MM.1S (cell line): ENCODE results near the gene INTS7.
"Not testable (repeated sequence)": the region's sequence is repeated elsewhere in the genome, so short reads cannot be mapped to it uniquely, and the experiment has no call there.

Experiments used
- DNase-seq: peaks from one replicate; pipeline ENCODE4 v3.0.0-alpha.2; 2015
- H2AFZ ChIP-seq: fragments of 300-600 bp; sonication (generic); 2 replicates; pipeline ENCODE4 v1.6.0; 2016; ENCODE audit warnings: antibody characterized with exemption, low read length
- H3F3A ChIP-seq: fragments of 300-600 bp; sonication (generic); 2 replicates; pipeline ENCODE4 v1.6.1; 2016; ENCODE audit warnings: mild to moderate bottlenecking, antibody characterized with exemption, low read length, moderate library complexity, mixed read lengths; ENCODE audit not compliant: insufficient read depth
- H3K27ac ChIP-seq: fragments of 300-600 bp; sonication (generic); 2 replicates; pipeline ENCODE4 v1.5.1; 2016; ENCODE audit warnings: mild to moderate bottlenecking, low read length
- H3K27me3 ChIP-seq: fragments of 300-600 bp; sonication (generic); replicated peaks from 2 replicates; pipeline ENCODE4 v1.6.0; 2016; ENCODE audit warnings: low read length; ENCODE audit not compliant: insufficient read depth
- H3K36me3 ChIP-seq: fragments of 300-600 bp; sonication (generic); replicated peaks from 2 replicates; pipeline ENCODE4 v1.6.1; 2016; ENCODE audit warnings: mild to moderate bottlenecking, low read length, mixed read lengths; ENCODE audit not compliant: insufficient read depth
- H3K4me1 ChIP-seq: fragments of 300-600 bp; sonication (generic); 2 replicates; pipeline ENCODE4 v1.6.1; 2016; ENCODE audit warnings: low read length, mixed read lengths
- H3K4me2 ChIP-seq: fragments of 300-600 bp; sonication (generic); 2 replicates; pipeline ENCODE4 v1.6.0; 2016; ENCODE audit warnings: low read depth, low read length
- H3K4me3 ChIP-seq: fragments of 300-600 bp; sonication (generic); 2 replicates; pipeline ENCODE4 v1.5.1; 2016; ENCODE audit warnings: low read length, mixed read lengths
- H3K79me2 ChIP-seq: fragments of 300-600 bp; sonication (generic); 2 replicates; pipeline ENCODE4 v1.6.1; 2016; ENCODE audit warnings: mixed run types, low read length, mixed read lengths
- H3K9ac ChIP-seq: fragments of 300-600 bp; sonication (generic); 2 replicates; pipeline ENCODE4 v1.6.1; 2016; ENCODE audit warnings: low read length, mixed read lengths
- H3K9me2 ChIP-seq: fragments of 300-600 bp; sonication (generic); replicated peaks from 2 replicates; pipeline ENCODE4 v1.6.1; 2016; ENCODE audit warnings: mild to moderate bottlenecking, low read length, mixed read lengths; ENCODE audit not compliant: insufficient read depth
- H3K9me3 ChIP-seq: fragments of 300-600 bp; sonication (generic); replicated peaks from 2 replicates; pipeline ENCODE4 v1.6.1; 2016; ENCODE audit warnings: mild to moderate bottlenecking, low read length, mixed read lengths; ENCODE audit not compliant: insufficient read depth
- H4K20me1 ChIP-seq: fragments of 300-600 bp; sonication (generic); 2 replicates; pipeline ENCODE4 v1.6.1; 2016; ENCODE audit warnings: mild to moderate bottlenecking, low read length, moderate library complexity, mixed read lengths; ENCODE audit not compliant: insufficient read depth
- CTCF ChIP-seq: fragments of 300-600 bp; sonication (generic); IDR thresholded peaks from 2 replicates; pipeline ENCODE4 v1.5.1; 2016; ENCODE audit warnings: antibody characterized with exemption, low read length, mixed read lengths
- EZH2 ChIP-seq: fragments of 300-600 bp; sonication (generic); optimal IDR thresholded peaks from 2 replicates; pipeline ENCODE3; 2017; ENCODE audit warnings: low read depth, mild to moderate bottlenecking, antibody characterized with exemption, low read length, mixed read lengths
- EZH2phosphoT487 ChIP-seq: fragments of 300-600 bp; sonication (generic); IDR thresholded peaks from 2 replicates; pipeline ENCODE4 v1.6.1; 2018; ENCODE audit warnings: antibody characterized with exemption, low read length

INTS7 gene

GRCh38 chr1:212004895-212005608, 30.3 kb downstream of the INTS7 start:
- Histone ChIP-seq H3K9ac (no peak overlapping the region), H3K27ac (no peak overlapping the region), H4K20me1 (no peaks in the 10 kb centered on the region; the same call in 1 of the 2 replicates), H3K27me3 (no peaks in the 10 kb centered on the region), H3K36me3 (peaks cover 7% of the 10 kb centered on the region; the same call in 1 of the 2 replicates), H2AFZ (no peak overlapping the region), H3F3A (no peaks in the 10 kb centered on the region), H3K9me2 (no peaks in the 10 kb centered on the region), H3K4me2 (no peak overlapping the region), H3K4me3 (no peak overlapping the region), H3K79me2 (peaks cover 18% of the 10 kb centered on the region; the same call in 1 of the 2 replicates), H3K9me3 (no peaks in the 10 kb centered on the region), H3K4me1 (no peaks in the 10 kb centered on the region)
- TF ChIP-seq CTCF: no peak
- no peak for TF ChIP-seq EZH2
- no peak for TF ChIP-seq EZH2phosphoT487
- no peak for DNase-seq

- H2AFZ ChIP-seq: no peak overlapping the region
- H3K9me2 ChIP-seq: no peaks in the 10 kb centered on the region
- H3K9me3 ChIP-seq: no peaks in the 10 kb centered on the region
- no peak overlapping the region for H3K27ac ChIP-seq
- no peaks in the 10 kb centered on the region; the same call in 1 of the 2 replicates for H4K20me1 ChIP-seq
- TF ChIP-seq CTCF (no peak), EZH2phosphoT487 (no peak), EZH2 (no peak)
- no peaks in the 10 kb centered on the region for H3K4me1 ChIP-seq
- no peaks in the 10 kb centered on the region for H3F3A ChIP-seq
- H3K4me2 ChIP-seq: no peak overlapping the region
- H3K4me3 ChIP-seq: no peak overlapping the region
- DNase-seq: no peak
- H3K9ac ChIP-seq: no peak overlapping the region
- no peaks in the 10 kb centered on the region for H3K27me3 ChIP-seq
- H3K79me2 ChIP-seq: peaks cover 26% of the 10 kb centered on the region; the same call in 1 of the 2 replicates
- H3K36me3 ChIP-seq: peaks cover 4% of the 10 kb centered on the region; the same call in 1 of the 2 replicates
Observed at GRCh38 chr1:212002536-212002935, 32.8 kb downstream of the INTS7 start.

- not testable (repeated sequence) for H3F3A ChIP-seq, H3K36me3 ChIP-seq, H3K27ac ChIP-seq, H3K4me3 ChIP-seq, H3K4me2 ChIP-seq, H3K9ac ChIP-seq, H4K20me1 ChIP-seq, H3K4me1 ChIP-seq, H3K9me3 ChIP-seq, DNase-seq, H3K27me3 ChIP-seq, H3K9me2 ChIP-seq, H2AFZ ChIP-seq
- peaks cover 36% of the 10 kb centered on the region for H3K79me2 ChIP-seq
Observed at GRCh38 chr1:211997426-211997825, 37.9 kb downstream of the INTS7 start.

GRCh38 chr1:211991695-211992094, 43.7 kb downstream of the INTS7 start:
- H3K9ac ChIP-seq: no peak overlapping the region

More at GRCh38 chr1:211991695-211992094, 43.7 kb downstream of the INTS7 start:
- Histone ChIP-seq H3F3A (no peaks in the 10 kb centered on the region), H3K9me2 (no peaks in the 10 kb centered on the region), H3K4me3 (no peak overlapping the region), H3K4me2 (no peak overlapping the region), H2AFZ (no peak overlapping the region), H3K9me3 (no peaks in the 10 kb centered on the region), H4K20me1 (no peaks in the 10 kb centered on the region; the same call in 1 of the 2 replicates), H3K79me2 (peaks cover 21% of the 10 kb centered on the region), H3K4me1 (no peaks in the 10 kb centered on the region), H3K27ac (no peak overlapping the region), H3K27me3 (no peaks in the 10 kb centered on the region), H3K36me3 (peaks cover 6% of the 10 kb centered on the region; the same call in 1 of the 2 replicates)
- TF ChIP-seq CTCF: no peak
- TF ChIP-seq EZH2phosphoT487: no peak
- TF ChIP-seq EZH2: no peak
- no peak for DNase-seq
